ENCODE data around the gene DEXI.
"Not testable (repeated sequence)": the region's sequence is repeated elsewhere in the genome, so short reads cannot be mapped to it uniquely, and the experiment has no call there.

- TF ChIP-seq CTCF (IDR thresholded peaks at IDR 0.05); POLR2A (IDR thresholded peaks at IDR 0.05); POLR2AphosphoS5 (IDR thresholded peaks at IDR 0.05; ENCODE audit: insufficient read depth in 1 of 2, low read depth in 1 of 2): not testable (repeated sequence)
Measured at GRCh38 chr16:10966559-10966958, 24.3 kb upstream of the DEXI start.
